Measurements from ENCODE around the gene ASCL5.

ASCL5 gene

GRCh38 chr1:201153474-201154388, 26.7 kb upstream of the ASCL5 start:
- no peak for DNase-seq (ENCODE audit: low read depth)

- DNase-seq (ENCODE audit: low read depth), result no peak
These were observed 22.4 kb upstream of the ASCL5 start for GRCh38 chr1:201149400-201149799.

GRCh38 chr1:201147396-201148015, 20.5 kb upstream of the ASCL5 start:
- no peak for DNase-seq (ENCODE audit: low read depth)

- DNase-seq (ENCODE audit: low read depth), result no peak
These were observed 19.8 kb upstream of the ASCL5 start for GRCh38 chr1:201146626-201147390.

GRCh38 chr1:201145816-201146215, 18.8 kb upstream of the ASCL5 start:
- DNase-seq (ENCODE audit: low read depth), result no peak

- no peak for DNase-seq (ENCODE audit: low read depth)
These were observed 18.1 kb upstream of the ASCL5 start for GRCh38 chr1:201145132-201145531.

GRCh38 chr1:201144701-201145100, 17.7 kb upstream of the ASCL5 start:
- DNase-seq (ENCODE audit: low read depth), result no peak

GRCh38 chr1:201143726-201144635, 17.0 kb upstream of the ASCL5 start:
- no peak for DNase-seq (ENCODE audit: low read depth)

- DNase-seq (ENCODE audit: low read depth), result no peak
These were observed 16.1 kb upstream of the ASCL5 start for GRCh38 chr1:201142849-201143725.

- DNase-seq (ENCODE audit: low read depth), result no peak
These were observed 15.2 kb upstream of the ASCL5 start for GRCh38 chr1:201142011-201142848.

GRCh38 chr1:201141418-201141817, 14.4 kb upstream of the ASCL5 start:
- DNase-seq (ENCODE audit: low read depth), result no peak

- no peak for DNase-seq (ENCODE audit: low read depth)
These were observed 13.9 kb upstream of the ASCL5 start for GRCh38 chr1:201140941-201141260.

GRCh38 chr1:201140235-201140940, 13.4 kb upstream of the ASCL5 start:
- no peak for DNase-seq (ENCODE audit: low read depth)

GRCh38 chr1:201139756-201140155, 12.8 kb upstream of the ASCL5 start:
- no peak for DNase-seq (ENCODE audit: low read depth)

GRCh38 chr1:201139306-201139705, 12.3 kb upstream of the ASCL5 start:
- DNase-seq (ENCODE audit: low read depth), result no peak

GRCh38 chr1:201138311-201138840, 11.4 kb upstream of the ASCL5 start:
- no peak for DNase-seq (ENCODE audit: low read depth)

- no peak for DNase-seq (ENCODE audit: low read depth)
These were observed 10.8 kb upstream of the ASCL5 start for GRCh38 chr1:201137579-201138310.

- DNase-seq (ENCODE audit: low read depth), result no peak
These were observed 10.0 kb upstream of the ASCL5 start for GRCh38 chr1:201137024-201137392.
